Esophagus muscularis mucosa (tissue), 4 donors: ENCODE data around the gene PCDHB2. TPM values are rescaled to one million over a fixed set of nuclear protein-coding genes. Genes with fewer than 3 reads are reported as not detected.
"Not testable (repeated sequence)": the region's sequence is repeated elsewhere in the genome, so short reads cannot be mapped to it uniquely, and the experiment has no call there.

Source experiments
- DNase-seq: peaks from one replicate; pipeline ENCODE4 v3.0.0-alpha.2; 2017; ENCODE audit errors: extremely low spot score
- H3K27ac ChIP-seq, 4 donors: fragments of 200-600 bp; sonication (generic); replicated peaks in 1 of 4; 1 replicate in 3 of 4; 2 replicates in 1 of 4; pipeline ENCODE4 v1.5.1; 2016 to 2019; ENCODE audit warnings: mild to moderate bottlenecking in 1 of 4
- H3K27me3 ChIP-seq, 4 donors: fragments of 200-600 bp; sonication (generic); one replicate each; pipeline versions ENCODE4 v1.5.1 to v1.6.0; 2016 to 2019
- H3K36me3 ChIP-seq, 4 donors: fragments of 200-600 bp; sonication (generic); one replicate each; pipeline ENCODE4 v1.5.1; 2016 to 2019
- H3K4me1 ChIP-seq, 4 donors: fragments of 200-600 bp; sonication (generic); one replicate each; pipeline ENCODE4 v1.5.1; 2016 to 2019
- H3K4me3 ChIP-seq, 4 donors: fragments of 200-600 bp; sonication (generic); 1 replicate in 2 of 4; 2 replicates in 2 of 4; pipeline ENCODE4 v1.5.1; 2016 to 2019; ENCODE audit warnings: mild to moderate bottlenecking in 4 of 4, moderate library complexity in 1 of 4
- H3K9me3 ChIP-seq, 4 donors: fragments of 200-600 bp; sonication (generic); 1 replicate in 3 of 4; 2 replicates in 1 of 4; pipeline ENCODE4 v1.5.1; 2016 to 2019
- CTCF ChIP-seq, 3 experiments: fragments of 200-600 bp in 2 of 3; fragments of 450-650 bp in 1 of 3; sonication (generic) in 2 of 3; IDR thresholded peaks; one replicate each; pipeline ENCODE4 v1.5.1; 2017 to 2019; ENCODE audit warnings: antibody characterized with exemption in 3 of 3, mild to moderate bottlenecking in 2 of 3, moderate library complexity in 1 of 3
- EP300 ChIP-seq: sonication (generic); formaldehyde crosslinking; IDR thresholded peaks from one replicate; pipeline ENCODE4 v1.6.1; 2017; ENCODE audit warnings: antibody characterized with exemption
- POLR2A ChIP-seq: fragments of 450-650 bp; IDR thresholded peaks from one replicate; pipeline ENCODE4 v1.6.1; 2017; ENCODE audit warnings: antibody characterized with exemption, moderate library complexity, mild to moderate bottlenecking, low read depth
- POLR2AphosphoS5 ChIP-seq, 2 donors: sonication (generic); formaldehyde crosslinking; IDR thresholded peaks; one replicate each; pipeline ENCODE4 v1.6.1; 2017; ENCODE audit warnings: antibody characterized with exemption in 2 of 2
- WGBS: methylation state at CpG from one replicate; pipeline ENCODE4 v1.1.5; 2018; 5-methylcytosine and 5-hydroxymethylcytosine counted together
- intact Hi-C: fragments of 100-400 bp; cut with DNase I; formaldehyde crosslinking; loops from one replicate; pipeline ENCODE4 v1.15.1; 2023
- total RNA-seq, 4 donors: library from RNA; depleted of rRNA; stranded (reverse); fragments of >200 nt; gene quantifications; one replicate each; pipeline versions ENCODE4 v1.1.0 to v1.2.1, GENCODE V29; 2016

The PCDHB2 gene
- total RNA-seq, 4 donors from 2014 or later, result 2.1 to 3.2 (median 2.8) TPM

- H3K27me3 ChIP-seq, result peaks cover 0 to 13% (median 0%) of the 10 kb centered on the region in 4 donors
- TF ChIP-seq POLR2AphosphoS5 (IDR thresholded peaks at IDR 0.05) (no peak), POLR2A (no peak), EP300 (no peak), CTCF (IDR thresholded peaks at IDR 0.05) (no peak)
- DNase-seq, result no peak
- H3K9me3 ChIP-seq, result peaks cover 0 to 90% (median 57%) of the 10 kb centered on the region in 4 donors
- H3K4me3 ChIP-seq, result peak overlapping the region; percentile 35 to 52 (median 48)
- no peaks in the 10 kb centered on the region for H3K36me3 ChIP-seq
- no peak overlapping the region for H3K27ac ChIP-seq
- H3K4me1 ChIP-seq, result no peaks in the 10 kb centered on the region
- intact Hi-C loops, result no loop called here
- 58% methylated on average over 19 of the region's 19 CpGs for WGBS
Observed at GRCh38 chr5:141135718-141136266, 41.4 kb downstream of the PCDHB2 start.

DNA sequence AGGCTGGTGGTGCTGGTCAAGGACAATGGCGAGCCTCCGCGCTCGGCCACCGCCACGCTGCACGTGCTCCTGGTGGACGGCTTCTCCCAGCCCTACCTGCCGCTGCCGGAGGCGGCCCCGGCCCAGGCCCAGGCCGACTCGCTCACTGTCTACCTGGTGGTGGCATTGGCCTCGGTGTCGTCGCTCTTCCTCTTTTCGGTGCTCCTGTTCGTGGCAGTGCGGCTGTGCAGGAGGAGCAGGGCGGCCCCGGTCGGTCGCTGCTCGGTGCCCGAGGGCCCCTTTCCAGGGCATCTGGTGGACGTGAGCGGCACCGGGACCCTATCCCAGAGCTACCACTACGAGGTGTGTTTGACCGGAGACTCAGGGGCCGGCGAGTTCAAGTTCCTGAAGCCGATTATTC is 42.9 kb downstream of the PCDHB2 start:
- H3K27ac ChIP-seq, H3K4me3 ChIP-seq, H3K36me3 ChIP-seq, H3K4me1 ChIP-seq, intact Hi-C loops, DNase-seq: not testable (repeated sequence)
- H3K27me3 ChIP-seq, result peaks cover 0 to 13% (median 0%) of the 10 kb centered on the region in 4 donors
- 58% methylated on average over 5 of the region's 34 CpGs for WGBS
- H3K9me3 ChIP-seq, result peaks cover 0 to 81% (median 57%) of the 10 kb centered on the region in 4 donors

Other genes with a start within 250 kb of the PCDHB2 start
- under 1 TPM; under 0.01 to 0.42 (median 0.15) TPM for gene PCDHA9, start 246.2 kb upstream of the PCDHB2 start, total RNA-seq
- 1 to 10 TPM in 2 of 4 donors, under 1 TPM in 2; 0.33 to 1.6 (median 1.0) TPM for gene PCDHA10, start 238.7 kb upstream of the PCDHB2 start, total RNA-seq
- gene PCDHA11, start 225.7 kb upstream of the PCDHB2 start, total RNA-seq, result under 1 TPM; 0.17 to 0.69 (median 0.34) TPM
- gene PCDHA12, start 219.3 kb upstream of the PCDHB2 start, total RNA-seq, result 1 to 10 TPM in 3 of 4 donors, under 1 TPM in 1; 0.66 to 4.8 (median 2.5) TPM
- gene PCDHA13, start 212.5 kb upstream of the PCDHB2 start, total RNA-seq, result 1 to 10 TPM in 1 of 4 donors, under 1 TPM in 3; 0.39 to 2.1 (median 0.76) TPM
- gene PCDHAC1, start 168.3 kb upstream of the PCDHB2 start, total RNA-seq, result 1 to 10 TPM; 1.7 to 5.4 (median 4.4) TPM
- 10 to 100 TPM in 3 of 4 donors, 1 to 10 TPM in 1; 8.8 to 26.6 (median 18.0) TPM for gene PCDHAC2, start 128.1 kb upstream of the PCDHB2 start, total RNA-seq
- gene PCDHB1, start 43.2 kb upstream of the PCDHB2 start, total RNA-seq, result not detected
- 1 to 10 TPM in 3 of 4 donors, under 1 TPM in 1; 0.83 to 2.3 (median 1.2) TPM for gene PCDHB3, start 5.9 kb downstream of the PCDHB2 start, total RNA-seq
- 1 to 10 TPM; 1.2 to 5.1 (median 3.8) TPM for gene PCDHB4, start 27.2 kb downstream of the PCDHB2 start, total RNA-seq
- 1 to 10 TPM; 3.6 to 7.4 (median 4.0) TPM for gene PCDHB5, start 40.6 kb downstream of the PCDHB2 start, total RNA-seq
- gene PCDHB6, start 55.4 kb downstream of the PCDHB2 start, total RNA-seq, result 1 to 10 TPM in 1 of 4 donors, under 1 TPM in 3; 0.46 to 1.1 (median 0.83) TPM
- 1 to 10 TPM; 1.1 to 2.9 (median 2.5) TPM for gene PCDHB7, start 78.0 kb downstream of the PCDHB2 start, total RNA-seq
- gene PCDHB8, start 83.2 kb downstream of the PCDHB2 start, total RNA-seq, result 1 to 10 TPM in 1 of 4 donors, under 1 TPM in 3; 0.33 to 2.0 (median 0.87) TPM
- 1 to 10 TPM; 3.3 to 5.6 (median 3.9) TPM for gene PCDHB16, start 87.8 kb downstream of the PCDHB2 start, total RNA-seq
- 1 to 10 TPM; 1.5 to 2.9 (median 2.2) TPM for gene PCDHB9, start 92.5 kb downstream of the PCDHB2 start, total RNA-seq
- gene PCDHB10, start 97.7 kb downstream of the PCDHB2 start, total RNA-seq, result 1 to 10 TPM; 3.3 to 7.9 (median 4.9) TPM
- 1 to 10 TPM; 1.7 to 4.6 (median 2.9) TPM for gene PCDHB11, start 105.0 kb downstream of the PCDHB2 start, total RNA-seq
- gene PCDHB12, start 114.1 kb downstream of the PCDHB2 start, total RNA-seq, result 1 to 10 TPM; 2.2 to 4.3 (median 2.9) TPM
- gene PCDHB13, start 119.3 kb downstream of the PCDHB2 start, total RNA-seq, result 1 to 10 TPM; 4.3 to 8.1 (median 5.6) TPM
- gene PCDHB14, start 128.7 kb downstream of the PCDHB2 start, total RNA-seq, result 1 to 10 TPM; 6.8 to 9.9 (median 8.3) TPM
- 1 to 10 TPM; 4.0 to 7.0 (median 4.5) TPM for gene PCDHB15, start 150.8 kb downstream of the PCDHB2 start, total RNA-seq
- gene SLC25A2, start 209.4 kb downstream of the PCDHB2 start, total RNA-seq, result under 1 TPM in 2 of 4 donors, not detected in 2; 0.23 to 0.65 TPM
- gene TAF7, start 226.2 kb downstream of the PCDHB2 start, total RNA-seq, result 10 to 100 TPM; 44.0 to 65.9 (median 59.1) TPM
- 1 to 10 TPM in 1 of 4 donors, under 1 TPM in 3; 0.45 to 1.2 (median 0.76) TPM for gene PCDHGA1, start 235.9 kb downstream of the PCDHB2 start, total RNA-seq
- 1 to 10 TPM; 2.5 to 5.4 (median 4.0) TPM for gene PCDHGA2, start 244.1 kb downstream of the PCDHB2 start, total RNA-seq
- 1 to 10 TPM; 1.7 to 2.6 (median 1.8) TPM for gene PCDHGA3, start 249.2 kb downstream of the PCDHB2 start, total RNA-seq